ACC112 (cell line): ENCODE data around the gene NME7.
"Not testable (repeated sequence)": the region's sequence is repeated elsewhere in the genome, so short reads cannot be mapped to it uniquely, and the experiment has no call there.

ENCODE experiments used
- H2AFZ ChIP-seq: fragments of 200-600 bp; sonication (generic); one replicate; pipeline ENCODE4 v1.6.0; 2017; ENCODE audit warnings: antibody characterized with exemption, low read length; ENCODE audit not compliant: unreplicated experiment
- H3K27ac ChIP-seq: fragments of 200-600 bp; sonication (generic); 2 replicates; pipeline ENCODE4 v1.5.1; 2014; ENCODE audit warnings: low read depth, mild to moderate bottlenecking, antibody characterized with exemption, low read length, moderate library complexity
- H3K27me3 ChIP-seq: fragments of 200-600 bp; sonication (generic); 2 replicates; pipeline ENCODE4 v1.6.1; 2014; ENCODE audit warnings: mild to moderate bottlenecking, antibody characterized with exemption, low read length, moderate library complexity, mixed read lengths; ENCODE audit not compliant: insufficient read depth
- H3K36me3 ChIP-seq: fragments of 200-600 bp; sonication (generic); 2 replicates; pipeline ENCODE4 v1.6.1; 2016; ENCODE audit warnings: mild to moderate bottlenecking, antibody characterized with exemption, low read length, moderate library complexity, mixed read lengths; ENCODE audit not compliant: insufficient read depth
- H3K4me1 ChIP-seq: fragments of 200-600 bp; sonication (generic); one replicate; pipeline ENCODE4 v1.6.1; 2016; ENCODE audit warnings: low read length, mixed read lengths; ENCODE audit not compliant: insufficient read depth, unreplicated experiment, control insufficient read depth
- H3K4me3 ChIP-seq: fragments of 200-600 bp; sonication (generic); 2 replicates; pipeline ENCODE4 v1.5.1; 2014; ENCODE audit warnings: mild to moderate bottlenecking, low read depth, low read length
- H3K79me2 ChIP-seq: fragments of 200-600 bp; sonication (generic); one replicate; pipeline ENCODE4 v1.6.0; 2016; ENCODE audit warnings: low read length; ENCODE audit not compliant: control insufficient read depth, unreplicated experiment, insufficient read depth

The NME7 gene

DNA sequence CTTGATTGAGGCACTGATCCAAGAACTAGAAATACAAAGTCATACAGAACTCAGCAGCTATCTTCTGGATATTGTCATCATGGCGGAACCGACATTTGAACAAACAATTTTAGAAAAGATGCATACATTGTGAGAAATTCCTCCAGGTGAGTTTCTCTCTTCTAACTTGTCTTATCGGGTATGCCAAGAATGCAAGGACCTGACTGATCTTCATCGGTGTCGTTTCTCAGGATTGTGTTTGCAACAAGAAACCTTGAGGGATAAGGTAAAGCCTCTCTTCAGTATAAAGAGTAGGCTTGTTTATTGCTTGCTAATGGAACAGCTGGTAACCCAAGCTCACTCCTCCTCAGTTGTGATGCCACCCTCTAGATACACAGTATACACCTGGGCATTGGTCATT is 62.2 kb downstream of the NME7 start:
- Histone ChIP-seq H3K27me3 (no peaks in the 10 kb centered on the region), H3K79me2 (no peaks in the 10 kb centered on the region), H2AFZ (no peak overlapping the region), H3K27ac (no peak overlapping the region), H3K4me3 (no peak overlapping the region), H3K4me1 (peaks cover 11% of the 10 kb centered on the region), H3K36me3 (peaks cover 15% of the 10 kb centered on the region)

DNA sequence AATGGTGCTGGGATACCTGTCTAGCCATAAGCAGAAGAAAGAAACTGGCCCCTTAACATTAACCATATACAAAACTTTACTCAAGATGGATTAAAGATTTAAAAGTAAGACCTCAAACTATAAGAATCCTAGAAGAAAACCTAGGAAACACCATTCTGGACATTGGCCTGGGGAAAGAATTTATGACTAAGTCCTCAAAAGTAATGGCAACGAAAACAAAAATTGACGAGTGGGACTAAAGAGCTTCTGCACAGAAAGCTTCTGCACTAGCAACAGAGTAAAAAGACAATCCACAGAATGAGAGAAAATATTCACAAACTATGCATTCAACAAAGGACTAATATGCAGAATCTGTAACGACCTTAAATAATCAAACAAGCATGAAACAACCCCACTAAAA is 66.7 kb downstream of the NME7 start:
- Histone ChIP-seq H3K4me3 (no peak overlapping the region), H3K4me1 (peaks cover 23% of the 10 kb centered on the region), H3K79me2 (no peaks in the 10 kb centered on the region), H3K27ac (no peak overlapping the region), H2AFZ (no peak overlapping the region), H3K36me3 (no peaks in the 10 kb centered on the region; the same call in 1 of the 2 replicates), H3K27me3 (no peaks in the 10 kb centered on the region)

DNA sequence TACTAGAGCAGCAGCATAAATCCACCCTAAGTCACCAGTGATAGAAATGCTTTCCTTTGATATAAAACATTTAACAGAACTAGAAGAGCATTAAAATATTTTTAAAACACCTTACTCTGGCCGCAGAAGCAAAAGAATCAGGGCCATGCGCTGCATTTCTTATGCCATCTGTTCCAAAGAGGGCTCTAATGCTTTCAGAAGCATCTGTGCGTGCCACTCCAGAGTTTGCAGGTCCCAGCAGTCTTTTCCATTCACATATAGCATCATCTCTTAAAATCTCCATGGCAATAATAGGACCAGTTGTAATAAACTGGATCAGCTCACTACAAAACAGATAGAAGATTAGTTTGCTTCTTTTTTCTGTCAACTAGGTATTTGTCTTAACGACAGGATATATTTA is 69.2 kb downstream of the NME7 start:
- Histone ChIP-seq H3K4me1 (peaks cover 23% of the 10 kb centered on the region), H3K27ac (no peak overlapping the region), H2AFZ (no peak overlapping the region), H3K27me3 (no peaks in the 10 kb centered on the region), H3K4me3 (no peak overlapping the region), H3K36me3 (no peaks in the 10 kb centered on the region; the same call in 1 of the 2 replicates), H3K79me2 (no peaks in the 10 kb centered on the region)

DNA sequence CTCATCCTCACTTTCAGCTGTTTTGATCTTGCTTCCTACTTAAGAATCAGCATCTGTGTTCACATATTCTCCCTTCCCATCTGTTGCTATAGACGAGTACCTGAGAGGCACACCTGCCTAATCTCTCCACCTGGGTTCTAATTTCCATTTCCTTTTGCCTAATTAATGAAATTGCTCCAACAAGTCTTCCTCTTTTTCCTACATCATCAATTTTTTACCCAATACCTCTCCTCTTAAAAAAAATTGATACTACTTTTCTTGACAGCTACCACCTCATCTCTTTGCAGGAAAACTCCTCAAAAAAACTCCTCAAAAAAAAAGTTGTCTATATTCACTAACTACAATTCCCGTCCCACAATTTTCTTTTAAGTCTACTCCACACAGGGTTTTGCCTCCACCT is 71.8 kb downstream of the NME7 start:
- Histone ChIP-seq H3K27me3 (no peaks in the 10 kb centered on the region), H3K27ac (no peak overlapping the region), H2AFZ (no peak overlapping the region), H3K4me3 (no peak overlapping the region), H3K79me2 (no peaks in the 10 kb centered on the region), H3K36me3 (no peaks in the 10 kb centered on the region; the same call in 1 of the 2 replicates), H3K4me1 (peaks cover 17% of the 10 kb centered on the region)

DNA sequence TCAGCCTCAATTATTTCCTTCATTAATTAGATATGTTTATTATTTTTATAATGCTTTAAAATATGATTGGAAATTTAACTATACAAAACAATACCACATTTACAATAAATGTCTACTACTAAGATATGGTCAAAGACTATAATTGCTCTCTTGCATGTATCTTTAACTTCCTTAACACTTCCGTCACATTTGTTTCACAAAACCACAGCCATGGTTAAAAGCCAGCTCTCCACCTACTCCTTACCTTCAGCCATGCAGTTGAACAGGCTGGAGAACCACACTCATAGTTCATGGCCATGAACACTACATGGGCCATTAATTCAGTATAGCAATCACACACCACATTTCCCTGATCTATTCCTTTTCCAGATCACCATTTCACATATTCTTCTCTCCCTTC is 72.2 kb downstream of the NME7 start:
- H3K27ac ChIP-seq, result no peak overlapping the region
- H3K36me3 ChIP-seq, result no peaks in the 10 kb centered on the region; the same call in 1 of the 2 replicates
- H3K4me1 ChIP-seq, result peaks cover 13% of the 10 kb centered on the region
- no peaks in the 10 kb centered on the region for H3K79me2 ChIP-seq
- no peaks in the 10 kb centered on the region for H3K27me3 ChIP-seq
- H3K4me3 ChIP-seq, result no peak overlapping the region
- no peak overlapping the region for H2AFZ ChIP-seq

DNA sequence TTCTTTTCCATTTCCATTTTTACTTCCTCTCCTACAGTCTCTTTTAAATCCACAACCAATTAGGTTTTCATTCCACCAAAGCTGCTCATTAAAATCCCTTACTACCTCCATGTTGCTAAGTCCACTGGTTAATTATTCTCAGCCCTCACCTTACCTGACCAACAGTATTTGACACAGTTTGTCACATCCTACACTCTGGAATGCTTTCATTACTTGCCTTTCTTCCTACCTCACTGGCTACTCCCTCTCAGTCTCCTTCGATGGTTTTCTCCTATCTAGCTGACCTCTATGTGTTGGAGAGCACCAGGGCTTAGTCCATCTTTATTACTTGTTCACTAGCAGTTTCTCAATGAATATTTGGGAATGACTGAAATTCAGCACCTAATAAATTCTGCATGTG is 78.6 kb downstream of the NME7 start:
- H3K79me2 ChIP-seq, result no peaks in the 10 kb centered on the region
- peaks cover 13% of the 10 kb centered on the region for H3K4me1 ChIP-seq
- H3K4me3 ChIP-seq, result no peak overlapping the region
- H3K36me3 ChIP-seq, result peaks cover 10% of the 10 kb centered on the region; the same call in 1 of the 2 replicates
- no peak overlapping the region for H2AFZ ChIP-seq
- no peak overlapping the region for H3K27ac ChIP-seq
- H3K27me3 ChIP-seq, result no peaks in the 10 kb centered on the region

DNA sequence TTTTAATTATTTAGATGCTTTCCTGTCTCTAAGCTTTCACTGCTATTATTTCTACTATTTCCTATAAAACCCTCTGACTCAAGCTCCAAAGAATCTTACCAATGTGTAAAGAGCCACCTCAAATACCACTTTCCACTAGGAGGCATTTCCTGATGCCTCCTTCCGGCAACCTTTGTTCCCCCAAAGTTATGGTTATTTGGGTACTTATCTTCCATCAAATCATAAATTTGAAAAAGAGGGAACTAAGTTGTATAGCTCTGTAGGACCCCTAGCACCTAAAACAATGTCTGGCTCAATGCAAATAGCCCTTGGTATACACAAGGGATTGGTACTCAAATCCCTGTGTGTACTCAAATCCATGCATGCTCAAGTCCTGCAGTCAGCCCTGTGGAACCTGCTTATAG is 79.6 kb downstream of the NME7 start:
- no peak overlapping the region for H2AFZ ChIP-seq
- no peak overlapping the region for H3K4me3 ChIP-seq
- H3K79me2 ChIP-seq, result no peaks in the 10 kb centered on the region
- H3K27ac ChIP-seq, result no peak overlapping the region
- H3K36me3 ChIP-seq, result peaks cover 10% of the 10 kb centered on the region; the same call in 1 of the 2 replicates
- H3K27me3 ChIP-seq, result no peaks in the 10 kb centered on the region
- H3K4me1 ChIP-seq, result peaks cover 13% of the 10 kb centered on the region

DNA sequence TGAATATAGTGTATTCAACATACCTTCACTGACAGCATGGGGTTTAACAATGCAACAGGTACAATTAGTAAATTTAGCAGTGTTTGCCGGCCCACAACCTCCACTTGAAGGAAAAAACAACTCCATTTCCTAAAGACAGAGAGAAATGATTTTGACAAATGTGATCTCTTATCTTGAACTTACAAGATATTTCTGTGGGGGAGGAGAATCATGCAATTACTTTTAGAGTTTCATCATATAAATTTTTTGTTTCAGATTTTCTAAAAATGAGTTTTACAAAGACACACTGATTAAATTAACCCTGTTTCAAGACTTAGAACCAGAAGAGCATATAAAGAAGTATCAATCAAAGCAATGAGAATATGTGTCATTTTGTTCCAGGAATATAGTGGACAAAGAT is 80.3 kb downstream of the NME7 start:
- H3K36me3 ChIP-seq, result peaks cover 10% of the 10 kb centered on the region; the same call in 1 of the 2 replicates
- H3K79me2 ChIP-seq, result no peaks in the 10 kb centered on the region
- no peak overlapping the region for H3K27ac ChIP-seq
- no peaks in the 10 kb centered on the region for H3K27me3 ChIP-seq
- peaks cover 13% of the 10 kb centered on the region for H3K4me1 ChIP-seq
- H2AFZ ChIP-seq, result no peak overlapping the region
- H3K4me3 ChIP-seq, result no peak overlapping the region

DNA sequence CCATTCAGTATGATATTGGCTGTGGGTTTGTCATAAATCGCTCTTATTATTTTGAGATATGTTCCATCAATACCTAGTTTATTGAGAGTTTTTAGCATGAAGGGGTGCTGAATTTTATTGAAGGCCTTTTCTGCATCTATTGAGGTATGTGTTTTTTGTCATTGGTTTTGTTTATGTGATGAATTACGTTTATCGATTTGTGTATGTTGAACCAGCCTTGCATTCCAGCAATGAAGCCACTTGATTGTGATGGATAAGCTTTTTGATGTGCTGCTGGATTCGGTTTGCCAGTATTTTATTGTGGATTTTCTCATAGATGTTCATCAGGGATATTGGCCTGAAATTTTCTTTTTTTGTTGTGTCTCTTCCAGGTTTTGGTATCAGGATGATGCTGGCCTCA is 86.0 kb downstream of the NME7 start:
- peaks cover 10% of the 10 kb centered on the region; the same call in 1 of the 2 replicates for H3K36me3 ChIP-seq
- not testable (repeated sequence) for H2AFZ ChIP-seq, H3K27me3 ChIP-seq, H3K79me2 ChIP-seq, H3K27ac ChIP-seq, H3K4me3 ChIP-seq, H3K4me1 ChIP-seq

DNA sequence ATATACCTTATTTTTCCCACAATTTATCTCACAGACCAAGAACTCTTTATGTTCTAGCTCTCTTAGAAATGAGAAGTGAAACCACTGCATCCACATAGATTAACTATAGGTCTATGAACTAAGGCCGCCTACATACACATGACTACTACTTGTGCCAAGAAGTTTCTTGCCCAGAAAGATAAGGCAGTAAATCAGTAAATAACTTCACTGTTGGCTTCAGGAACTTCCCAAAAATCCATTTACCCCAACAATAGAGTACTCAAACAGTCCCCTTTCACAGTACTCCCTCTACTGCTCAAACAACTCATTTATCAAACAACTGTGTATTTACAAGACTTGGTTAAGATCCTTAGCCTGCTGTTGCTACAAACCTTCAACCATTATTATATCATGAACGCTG is 96.5 kb downstream of the NME7 start:
- H3K27me3 ChIP-seq, result no peaks in the 10 kb centered on the region
- H3K79me2 ChIP-seq, result no peaks in the 10 kb centered on the region

DNA sequence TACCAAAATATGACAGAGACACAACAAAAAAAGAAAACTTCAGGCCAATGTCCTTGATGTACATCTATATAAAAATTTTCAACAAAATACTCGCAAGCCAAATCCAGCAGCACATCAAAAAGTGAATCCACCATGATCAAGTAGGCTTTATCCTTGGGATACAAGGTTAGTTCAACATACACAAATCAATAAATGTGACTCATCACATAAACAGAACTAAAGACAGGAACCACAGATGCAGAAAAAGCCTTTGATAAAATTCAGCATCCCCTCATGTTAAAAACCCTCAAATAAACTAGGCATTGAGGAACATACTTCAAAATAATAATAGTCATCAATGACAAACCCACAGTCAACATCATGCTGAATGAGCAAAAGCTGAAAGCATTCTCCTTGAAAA is 101.5 kb downstream of the NME7 start:
- H3K4me1 ChIP-seq, result no peaks in the 10 kb centered on the region
- H2AFZ ChIP-seq, result no peak overlapping the region
- no peaks in the 10 kb centered on the region for H3K36me3 ChIP-seq
- H3K79me2 ChIP-seq, result no peaks in the 10 kb centered on the region
- H3K4me3 ChIP-seq, result no peak overlapping the region
- no peak overlapping the region for H3K27ac ChIP-seq
- no peaks in the 10 kb centered on the region for H3K27me3 ChIP-seq

More for the DNA sequence above, 96.5 kb downstream of the NME7 start:
- H3K27ac ChIP-seq, result no peak overlapping the region
- no peak overlapping the region for H3K4me3 ChIP-seq
- H3K4me1 ChIP-seq, result no peaks in the 10 kb centered on the region
- no peak overlapping the region for H2AFZ ChIP-seq
- no peaks in the 10 kb centered on the region for H3K36me3 ChIP-seq
